Activated naive CD4-positive, alpha-beta T cell treated with Interleukin-2 at 50 U/mL for 16 hours (primary cell): ENCODE results near the gene DAPP1.

Experiments
- DNase-seq: peaks from one replicate; pipeline ENCODE4 v3.0.0-alpha.2; 2020

The DAPP1 gene

GRCh38 chr4:99856166-99856565, 39.5 kb downstream of the DAPP1 start:
- DNase-seq: no peak

GRCh38 chr4:99857307-99857706, 40.7 kb downstream of the DAPP1 start:
- no peak for DNase-seq

- DNase-seq: no peak
Observed at GRCh38 chr4:99859618-99860017, 43.0 kb downstream of the DAPP1 start.

DNA sequence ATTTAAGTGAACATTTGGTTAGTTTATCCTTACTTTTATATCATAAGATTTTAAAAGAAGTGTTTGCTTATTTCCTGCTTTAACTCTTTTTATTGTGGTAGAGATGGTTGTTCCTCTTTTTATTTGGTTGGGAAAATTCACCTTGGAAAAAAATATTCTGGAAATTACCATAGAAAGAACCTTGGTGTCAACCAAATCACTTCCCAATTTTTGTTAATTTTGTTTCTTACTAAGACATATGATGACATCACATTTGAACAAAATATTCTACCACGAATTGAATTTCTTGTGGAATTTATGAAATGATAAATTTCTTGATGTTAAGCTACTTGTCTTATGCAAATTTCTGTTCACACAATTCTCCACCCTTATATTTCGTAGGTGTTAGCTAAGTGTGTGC, 43.9 kb downstream of the DAPP1 start:
- no peak for DNase-seq

GRCh38 chr4:99861120-99861905, 44.7 kb downstream of the DAPP1 start:
- no peak for DNase-seq

DNA sequence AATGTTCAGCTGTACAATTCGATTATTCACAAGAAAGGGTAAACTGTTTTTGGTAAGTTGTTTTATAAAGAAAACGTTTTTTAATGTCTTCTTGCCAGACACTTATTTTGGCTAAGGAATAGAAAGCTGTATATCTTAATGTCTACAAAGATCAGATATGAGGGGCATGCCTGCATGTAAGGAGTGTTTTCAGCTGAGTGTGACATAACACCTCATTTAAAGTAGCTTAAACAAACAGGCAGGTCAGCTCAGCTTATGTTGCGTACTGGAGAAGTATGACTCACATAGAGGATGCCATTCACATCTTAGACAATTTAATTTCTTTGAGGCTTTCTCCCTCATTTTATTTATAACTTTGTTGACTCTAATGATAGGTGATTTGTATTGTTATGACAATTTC, 47.2 kb downstream of the DAPP1 start:
- DNase-seq: no peak

DNA sequence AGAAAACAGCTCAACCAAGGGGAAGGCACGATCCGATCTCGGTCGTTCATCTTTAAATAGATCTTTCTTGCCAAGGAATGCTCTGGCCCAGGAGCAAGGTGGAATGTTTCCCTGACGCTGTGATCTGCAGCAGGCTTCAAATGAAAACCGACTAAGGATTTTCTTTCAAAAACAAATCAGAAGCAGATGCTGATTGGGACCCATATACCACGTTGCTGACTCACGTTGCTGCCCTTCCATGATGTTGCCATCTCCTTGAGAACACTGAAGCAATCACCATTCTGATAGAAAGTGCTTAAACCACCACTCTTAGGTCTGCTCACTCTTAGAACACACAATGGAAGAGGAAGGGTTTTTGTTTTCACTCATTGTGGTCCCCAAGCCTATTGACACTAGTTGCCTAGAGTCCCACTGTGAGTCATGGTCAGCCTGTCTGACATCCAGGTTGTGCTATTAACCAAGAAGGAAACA, 51.5 kb downstream of the DAPP1 start:
- no peak for DNase-seq

DNA sequence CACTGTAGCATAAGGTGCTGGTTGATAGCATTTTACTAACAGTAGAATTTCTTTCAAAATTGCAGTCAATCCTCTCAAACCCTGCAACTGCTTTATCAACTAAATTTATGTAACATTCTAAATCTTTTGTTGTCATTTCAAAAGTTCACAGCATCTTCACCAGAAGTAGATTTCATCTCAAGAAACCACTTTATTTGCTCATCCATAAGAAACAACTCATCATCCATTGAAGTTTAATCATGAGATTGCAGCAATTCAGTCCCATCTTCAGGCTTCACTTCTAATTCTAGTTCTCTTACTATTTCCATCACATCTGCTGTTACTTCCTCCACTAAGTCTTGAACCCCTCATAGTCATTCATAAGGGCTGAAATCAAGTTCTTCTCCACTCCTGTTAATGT, 55.9 kb downstream of the DAPP1 start:
- no peak for DNase-seq

- no peak for DNase-seq
Observed at GRCh38 chr4:99875071-99875470, 58.4 kb downstream of the DAPP1 start.

- no peak for DNase-seq
Observed at GRCh38 chr4:99876946-99877345, 60.3 kb downstream of the DAPP1 start.

DNA sequence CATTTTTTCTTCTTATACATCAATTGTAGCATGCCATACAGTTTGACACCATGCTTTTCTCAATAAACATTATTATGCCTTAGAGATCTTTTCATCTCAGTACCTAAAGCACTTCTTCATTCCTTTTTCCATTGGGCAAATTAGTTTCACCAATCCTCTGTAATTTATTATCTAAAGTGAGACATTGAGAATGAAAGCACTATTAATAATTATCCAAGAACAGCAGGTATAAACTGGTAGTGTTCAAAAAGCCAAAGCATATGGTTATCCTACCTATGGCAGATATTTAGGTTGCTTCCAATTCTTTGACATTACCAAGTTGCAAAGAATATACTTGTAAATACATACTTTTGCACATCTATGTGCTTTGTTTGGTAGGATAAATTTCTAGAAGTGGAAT, 62.0 kb downstream of the DAPP1 start:
- no peak for DNase-seq

DNA sequence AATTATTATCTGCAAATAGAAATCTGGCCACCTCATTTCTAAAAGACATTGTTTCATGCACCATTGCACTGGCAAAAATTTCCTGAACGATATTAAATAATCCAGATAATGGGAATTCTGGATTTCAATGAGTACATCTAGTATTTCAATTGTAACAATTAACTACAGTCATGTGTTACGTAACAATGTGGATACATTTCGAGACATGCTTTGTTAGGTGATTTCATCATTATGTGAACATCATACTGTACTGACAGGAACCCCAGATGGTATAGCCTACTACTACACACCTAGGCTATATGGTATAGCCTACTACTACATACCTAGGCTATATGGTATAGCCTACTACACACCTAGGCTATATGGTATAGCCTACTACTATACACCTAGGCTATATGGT, 62.8 kb downstream of the DAPP1 start:
- DNase-seq: no peak

DNA sequence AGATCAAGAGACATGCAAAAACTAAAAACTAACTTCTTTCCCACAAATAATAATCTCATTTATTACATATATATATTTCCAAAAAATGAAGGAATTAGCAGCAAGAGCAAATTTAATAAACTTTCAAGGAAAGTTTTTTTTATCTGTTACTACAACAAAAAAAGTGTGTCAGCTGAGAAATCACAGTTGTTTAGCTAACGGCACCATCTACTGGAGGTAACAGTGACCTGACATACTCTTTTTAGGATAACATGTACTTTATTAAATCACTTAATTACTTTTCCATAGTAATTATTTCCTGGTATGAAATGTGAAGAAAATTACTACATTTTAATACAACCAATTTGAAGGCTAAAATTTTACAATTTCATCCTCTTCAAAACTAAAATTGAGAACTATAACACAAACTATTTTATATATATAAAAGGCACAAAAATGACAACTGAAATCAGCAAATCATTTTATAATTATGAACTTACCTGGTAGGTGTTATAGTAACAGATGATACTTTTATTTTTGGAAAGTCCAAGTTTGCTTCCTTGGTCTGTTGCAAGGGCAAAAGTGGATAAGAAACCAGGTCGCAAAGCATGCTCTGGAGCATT, 68.5 kb downstream of the DAPP1 start:
- DNase-seq: no peak

- DNase-seq: no peak
Observed at GRCh38 chr4:99885687-99886086, 69.1 kb downstream of the DAPP1 start.

GRCh38 chr4:99886146-99886545, 69.5 kb downstream of the DAPP1 start:
- DNase-seq: no peak

DNA sequence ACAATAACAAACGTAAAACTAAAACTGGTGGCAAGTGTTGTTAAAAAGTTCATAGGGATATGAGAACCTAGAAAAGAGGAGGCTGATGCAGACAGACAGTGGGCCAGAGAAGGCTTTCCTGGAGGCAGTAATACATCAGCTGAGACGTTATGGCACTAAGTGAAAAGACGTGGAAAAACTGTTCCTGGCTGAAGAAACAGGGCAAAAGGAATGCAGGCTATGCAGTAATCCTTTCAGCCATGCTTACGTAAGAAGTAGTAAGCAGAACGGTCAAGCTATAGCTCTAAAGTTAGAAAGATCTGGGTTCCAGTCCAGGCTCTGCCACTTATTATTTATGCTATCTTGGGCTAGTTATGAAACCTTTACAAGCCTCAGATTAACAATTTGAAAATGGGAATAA, 71.2 kb downstream of the DAPP1 start:
- DNase-seq: no peak

- DNase-seq: no peak
Observed at GRCh38 chr4:99891351-99891750, 74.7 kb downstream of the DAPP1 start.

GRCh38 chr4:99893029-99893428, 76.4 kb downstream of the DAPP1 start:
- DNase-seq: no peak

- DNase-seq: no peak
Observed at GRCh38 chr4:99893839-99894160, 77.2 kb downstream of the DAPP1 start.

- DNase-seq: peak; percentile 91
Observed at GRCh38 chr4:99894161-99894997, 77.8 kb downstream of the DAPP1 start, which contains the start of gene LAMTOR3. LAMTOR3 (minus strand) TSS chr4:99894427; CDS start chr4:99893963, 464 bp downstream.

DNA sequence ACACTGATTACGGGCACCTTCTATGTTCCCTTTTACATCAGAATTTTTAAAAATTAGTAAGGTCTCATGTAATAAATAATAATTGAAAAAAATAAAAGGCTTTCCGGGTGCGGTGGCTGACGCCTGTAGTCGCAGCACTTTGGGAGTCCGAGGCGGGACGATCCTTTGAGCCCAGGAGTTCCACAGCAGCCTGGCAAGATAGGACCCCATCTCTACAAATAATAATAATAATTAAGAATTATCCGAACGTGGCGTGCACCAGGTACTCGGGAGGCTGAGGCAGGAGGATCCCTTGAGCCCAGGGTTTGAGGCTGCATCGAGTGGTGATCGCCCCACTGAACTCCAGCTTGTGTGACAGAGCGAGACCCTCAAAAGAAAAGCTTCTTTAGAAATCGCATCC, 78.4 kb downstream of the DAPP1 start:
- no peak for DNase-seq

DNA sequence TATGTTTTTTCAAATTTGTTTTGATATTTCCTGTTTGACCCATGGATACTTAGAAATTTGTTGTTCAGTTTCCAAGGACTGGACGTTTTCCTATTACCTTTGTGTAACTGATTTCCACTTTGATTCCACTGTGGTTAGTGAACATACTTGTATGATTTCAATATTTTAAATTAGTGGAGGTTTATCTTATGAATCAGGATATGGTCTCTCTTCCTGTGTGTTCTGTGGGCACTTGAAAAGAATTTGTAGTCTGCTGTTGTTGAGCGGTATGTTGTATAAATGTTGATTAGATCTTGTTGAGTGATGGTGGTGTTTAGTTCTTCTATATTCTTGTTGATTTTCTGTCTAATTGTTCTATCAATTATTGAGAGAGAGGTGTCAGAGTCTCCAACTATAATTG, 98.8 kb downstream of the DAPP1 start:
- DNase-seq: no peak

- no peak for DNase-seq
Observed at GRCh38 chr4:99917575-99917974, 100.9 kb downstream of the DAPP1 start.

DNA sequence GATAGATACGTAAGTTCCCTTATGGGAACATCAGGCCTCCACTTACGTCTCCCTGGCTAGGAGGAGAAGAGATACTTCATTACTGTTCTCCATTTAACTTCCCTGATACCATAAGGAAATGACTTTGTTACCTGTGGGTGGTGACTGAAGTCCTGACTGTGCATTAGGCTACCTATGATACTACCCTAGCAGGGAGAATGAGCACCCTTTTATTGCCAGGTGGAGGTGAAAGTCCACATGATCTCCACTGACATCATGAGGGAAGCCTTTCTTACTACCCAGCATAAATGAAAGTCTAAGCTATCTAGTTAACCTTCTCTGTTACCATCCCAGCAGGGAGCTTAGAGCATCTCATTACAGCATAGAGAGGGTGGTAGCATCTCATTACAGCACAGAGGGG, 102.0 kb downstream of the DAPP1 start:
- no peak for DNase-seq
